Measurements from ENCODE around the gene EPN2.
"Not testable (repeated sequence)": the region's sequence is repeated elsewhere in the genome, so short reads cannot be mapped to it uniquely, and the experiment has no call there.

EPN2 gene

DNA sequence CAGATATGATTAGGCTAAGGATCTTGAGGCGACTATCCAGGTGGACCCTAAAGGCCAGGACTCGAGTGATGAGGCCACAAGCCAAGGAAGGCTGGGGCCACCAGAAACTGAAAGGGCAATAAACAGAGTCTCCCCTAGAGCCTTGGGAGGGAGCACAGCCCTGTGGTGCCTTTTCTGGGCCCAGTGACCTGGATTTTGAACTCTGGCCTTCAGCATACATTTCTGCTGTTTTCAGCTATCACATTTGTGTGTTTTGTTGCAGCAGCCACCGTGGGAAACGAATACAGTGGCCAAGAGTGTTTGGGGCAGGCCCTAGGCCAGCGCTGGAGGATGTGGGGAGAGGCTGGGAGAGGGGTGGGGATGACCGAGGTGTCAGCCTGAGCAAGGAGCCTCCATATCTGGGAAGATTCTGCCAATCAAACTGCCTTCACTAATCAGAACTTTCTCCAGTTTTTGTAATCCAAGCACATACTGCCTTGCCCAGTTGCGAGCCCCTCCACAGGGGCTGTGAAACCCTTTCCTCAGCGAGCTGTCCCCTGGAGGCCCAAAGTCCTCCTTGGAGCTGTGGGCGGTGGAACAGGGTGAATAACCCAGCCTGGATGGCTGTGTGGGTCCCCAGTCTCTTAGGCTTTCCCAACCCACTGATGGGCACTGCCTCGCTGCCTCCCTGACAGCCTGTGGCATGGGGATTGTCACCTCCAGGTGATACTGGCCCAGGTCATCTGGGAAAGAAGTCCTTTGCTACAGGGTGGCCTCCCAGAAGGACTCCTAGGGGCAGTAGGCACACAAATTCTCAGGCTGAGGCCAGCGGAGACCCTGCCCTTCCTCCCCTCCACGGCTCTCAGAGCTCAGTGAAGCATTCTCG lies 108.6 kb downstream of the EPN2 start:
- no peak for DNase-seq (ENCODE audit: low read depth)

DNA sequence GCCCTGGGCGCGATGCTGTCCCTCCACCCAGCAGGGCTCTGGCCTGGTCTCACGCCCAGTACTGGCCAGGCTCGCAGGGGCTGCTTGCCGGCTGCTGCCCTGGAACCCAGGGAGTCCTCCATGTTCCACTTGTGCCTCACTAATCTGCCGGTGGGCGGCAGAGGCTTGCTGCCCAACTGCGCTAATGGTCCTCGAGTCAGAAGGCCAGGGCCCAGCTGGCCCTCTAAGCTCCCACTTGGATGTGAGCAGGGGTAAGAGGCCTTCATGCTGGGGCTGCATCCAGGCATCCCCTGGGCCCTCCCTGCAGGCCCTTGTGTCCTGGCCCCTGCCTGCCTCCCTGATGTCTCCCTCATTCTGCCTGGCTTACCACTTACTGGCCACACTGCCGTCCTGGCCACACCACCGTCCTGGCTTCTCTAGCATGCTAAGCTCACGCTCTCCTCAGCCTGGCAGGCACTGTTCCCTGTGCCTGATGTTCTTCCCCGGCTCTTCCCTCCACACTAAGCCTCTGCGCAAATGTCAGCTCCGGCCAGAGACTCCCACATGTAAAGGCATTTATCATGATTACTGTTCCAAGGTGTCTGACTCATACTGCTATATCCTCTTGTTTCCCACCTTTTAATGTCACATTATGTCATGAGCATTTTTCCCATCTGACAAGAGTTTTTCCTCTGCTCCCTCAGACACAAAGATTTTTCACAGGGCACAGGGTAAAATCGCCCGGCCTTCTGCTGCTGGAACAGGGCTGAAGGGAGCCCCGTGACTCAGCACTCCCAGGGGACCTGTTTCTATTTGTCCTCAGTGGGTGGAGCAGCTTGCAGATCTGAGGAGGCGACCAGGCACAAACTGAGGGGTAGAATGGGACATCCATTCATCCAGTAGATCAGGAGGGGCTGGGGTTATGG lies 109.4 kb downstream of the EPN2 start:
- DNase-seq (ENCODE audit: low read depth), result no peak

DNA sequence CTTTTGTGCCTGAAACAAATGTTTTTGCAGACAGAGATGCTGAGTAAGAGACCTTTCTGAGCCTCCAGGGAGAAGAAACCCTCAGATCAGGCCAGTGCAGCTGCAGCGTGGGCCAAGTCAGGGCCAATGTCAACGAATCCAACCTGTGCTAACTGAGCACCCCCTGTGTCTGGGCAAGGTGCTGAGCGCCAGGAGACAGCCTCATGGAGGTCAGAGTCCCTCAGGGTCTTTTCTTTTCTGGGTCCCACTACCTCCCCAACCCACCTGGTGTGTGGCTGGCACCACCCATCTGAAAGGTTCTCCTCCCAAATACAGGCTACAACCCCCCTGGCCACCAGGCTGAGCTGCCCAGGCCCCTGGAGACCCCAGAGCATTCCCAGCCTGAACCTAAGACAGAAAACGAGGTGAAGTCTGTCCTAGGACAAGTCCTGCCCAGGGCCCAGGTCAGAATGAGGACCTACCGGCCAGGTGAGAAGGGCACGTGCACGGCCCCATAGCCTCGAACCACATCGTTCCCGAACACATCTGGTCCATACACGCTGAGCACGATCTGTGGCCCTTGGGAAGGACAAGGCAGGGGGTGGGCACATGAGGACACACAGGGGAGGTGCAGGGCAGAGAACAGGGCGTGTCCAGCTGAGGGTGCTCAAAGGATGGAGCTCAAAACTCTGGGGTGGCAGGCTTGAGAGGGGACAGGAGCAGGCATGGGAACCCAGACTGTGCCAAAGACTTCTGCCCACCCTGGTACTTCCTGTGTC lies 110.3 kb downstream of the EPN2 start:
- DNase-seq (ENCODE audit: low read depth), result no peak

DNA sequence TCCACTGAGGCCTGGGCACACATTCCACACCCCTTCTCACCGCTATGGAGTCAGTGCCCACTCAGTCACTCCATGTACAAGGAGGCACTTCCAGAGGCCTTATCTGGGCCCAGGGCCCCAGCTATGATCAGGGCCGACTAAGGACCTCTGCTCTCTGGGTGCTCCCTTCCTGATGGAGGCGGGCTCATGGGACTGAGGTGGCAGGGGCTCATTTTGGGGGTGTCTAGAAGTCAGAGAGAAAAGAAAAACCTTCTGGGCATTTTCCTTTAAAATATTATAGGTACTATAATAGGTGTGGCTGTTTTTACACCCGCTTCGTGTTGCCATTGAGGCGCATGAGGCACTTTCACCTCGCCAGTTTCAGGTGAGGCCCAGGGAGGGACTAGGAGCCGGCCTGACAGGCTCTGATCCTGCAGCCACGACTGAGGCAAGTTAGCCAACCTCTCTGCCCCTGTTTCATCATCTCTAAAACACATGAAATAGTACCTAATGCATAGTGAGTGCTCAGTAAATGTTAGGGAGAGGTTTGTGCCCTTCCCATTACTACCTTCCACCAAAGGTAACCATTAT lies 111.0 kb downstream of the EPN2 start:
- DNase-seq (ENCODE audit: low read depth), result no peak

DNA sequence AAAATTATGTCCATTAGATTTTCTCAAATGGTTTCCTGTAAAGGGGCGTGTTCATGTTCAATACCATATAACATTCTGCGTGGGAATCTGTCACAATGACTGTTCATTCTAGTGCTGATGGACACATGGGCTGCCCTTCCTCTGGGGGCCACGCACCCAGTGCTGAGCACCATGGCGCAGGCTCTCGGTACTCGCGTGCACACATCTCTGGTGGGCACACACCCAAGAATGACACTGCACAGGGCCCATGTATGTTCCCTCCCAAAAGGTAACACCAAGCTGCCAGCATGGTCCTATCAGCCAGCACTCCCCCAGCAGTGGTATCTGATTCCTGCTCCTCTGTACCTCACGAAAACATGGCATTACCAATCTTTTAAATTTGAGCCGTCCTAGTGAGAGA lies 111.6 kb downstream of the EPN2 start:
- no peak for DNase-seq (ENCODE audit: low read depth)

DNA sequence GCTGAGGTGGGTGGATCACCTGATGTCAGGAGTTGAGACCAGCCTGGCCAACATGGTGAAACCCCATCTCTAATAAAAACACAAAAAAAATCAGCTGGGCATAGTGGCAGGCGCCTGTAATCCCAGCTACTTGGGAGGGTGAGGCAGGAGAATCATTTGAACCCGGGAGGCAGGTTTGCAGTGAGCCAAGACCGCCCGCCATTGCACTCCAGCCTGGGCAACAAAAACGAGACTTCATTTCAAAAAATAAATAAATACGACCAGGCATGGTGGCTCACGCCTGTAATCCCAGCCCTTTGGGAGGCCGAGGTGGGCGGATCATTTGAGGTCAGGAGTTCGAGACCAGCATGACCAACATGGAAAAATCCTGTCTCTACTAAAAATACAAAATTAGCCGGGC lies 116.2 kb downstream of the EPN2 start:
- DNase-seq (ENCODE audit: low read depth), result not testable (repeated sequence)

DNA sequence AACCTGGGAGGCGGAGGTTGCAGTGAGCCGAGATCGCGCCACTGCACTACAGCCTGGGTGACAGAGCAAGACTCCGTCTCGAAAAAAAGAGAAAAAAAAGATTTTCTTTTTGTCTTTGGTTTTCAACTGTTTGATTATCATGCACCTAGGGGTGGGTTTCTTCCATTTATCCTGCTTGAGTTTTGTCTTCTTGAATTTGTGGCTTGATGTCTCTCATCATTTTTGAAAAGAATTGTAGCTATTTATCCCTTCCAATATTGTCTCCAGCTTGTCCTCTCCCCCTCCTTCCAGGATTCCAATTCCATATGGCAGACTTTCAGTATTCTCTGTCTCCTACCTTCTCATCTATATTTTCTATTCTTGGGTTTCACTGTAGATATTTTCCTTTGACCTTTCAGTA lies 117.6 kb downstream of the EPN2 start:
- DNase-seq (ENCODE audit: low read depth), result no peak

DNA sequence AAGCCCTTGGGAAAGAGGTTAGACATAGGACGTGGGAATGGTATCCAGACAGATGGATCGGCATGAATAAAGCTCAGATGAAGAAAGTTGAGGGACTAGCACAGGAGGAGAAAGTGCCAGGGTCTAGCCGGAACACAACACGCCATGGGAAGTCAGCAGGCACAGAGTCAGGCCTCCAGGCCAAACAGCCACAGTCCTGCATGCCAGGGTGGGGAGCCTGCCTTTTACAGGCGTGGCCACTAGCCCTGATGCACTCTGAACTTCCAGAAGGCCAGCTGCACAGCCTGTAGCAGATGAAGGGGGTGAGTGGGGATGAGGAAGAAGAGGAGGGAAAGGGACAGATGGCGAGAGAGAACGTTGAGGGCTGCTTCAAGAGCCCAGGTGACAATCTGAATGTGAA lies 120.2 kb downstream of the EPN2 start:
- no peak for DNase-seq (ENCODE audit: low read depth)

DNA sequence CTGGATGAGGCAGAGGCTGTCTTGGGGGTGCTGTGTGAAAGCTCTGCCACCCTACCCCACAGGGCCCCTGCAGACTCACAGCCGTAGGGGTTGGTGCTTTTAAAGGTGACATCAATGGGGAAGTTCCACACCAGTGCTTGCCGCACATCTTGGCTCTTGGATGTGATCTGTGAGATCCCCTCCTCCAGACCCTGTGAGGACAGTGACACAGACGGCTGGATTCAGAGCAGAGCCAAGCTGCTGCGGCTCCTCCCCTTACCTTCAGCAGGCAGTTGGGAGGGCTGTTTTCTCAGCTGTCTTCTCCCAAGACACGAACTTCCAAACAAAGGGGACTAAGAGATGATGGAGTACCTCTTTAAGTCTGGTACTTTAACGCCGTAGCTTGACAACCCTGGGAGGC lies 120.6 kb downstream of the EPN2 start:
- no peak for DNase-seq (ENCODE audit: low read depth)

DNA sequence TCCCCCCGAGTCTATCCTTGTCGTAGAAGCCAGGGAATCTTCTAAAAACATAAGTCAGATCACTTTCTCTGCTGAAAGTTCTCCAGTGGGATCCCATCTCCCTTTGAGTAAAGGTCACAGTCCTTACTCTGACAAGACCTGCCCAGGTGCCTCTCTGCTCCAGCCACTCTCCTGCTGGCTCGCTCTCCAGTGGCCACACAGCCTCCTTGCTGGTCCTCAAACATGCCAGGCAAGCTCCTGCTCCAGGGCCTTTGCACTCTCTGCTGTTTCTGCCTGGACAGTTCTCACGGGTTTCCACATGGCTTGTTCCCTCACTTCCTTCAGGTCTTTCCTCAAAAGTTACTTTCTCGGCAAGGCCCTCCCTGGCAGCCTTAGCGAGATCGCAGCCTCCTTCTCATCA lies 122.0 kb downstream of the EPN2 start:
- no peak for DNase-seq (ENCODE audit: low read depth)

DNA sequence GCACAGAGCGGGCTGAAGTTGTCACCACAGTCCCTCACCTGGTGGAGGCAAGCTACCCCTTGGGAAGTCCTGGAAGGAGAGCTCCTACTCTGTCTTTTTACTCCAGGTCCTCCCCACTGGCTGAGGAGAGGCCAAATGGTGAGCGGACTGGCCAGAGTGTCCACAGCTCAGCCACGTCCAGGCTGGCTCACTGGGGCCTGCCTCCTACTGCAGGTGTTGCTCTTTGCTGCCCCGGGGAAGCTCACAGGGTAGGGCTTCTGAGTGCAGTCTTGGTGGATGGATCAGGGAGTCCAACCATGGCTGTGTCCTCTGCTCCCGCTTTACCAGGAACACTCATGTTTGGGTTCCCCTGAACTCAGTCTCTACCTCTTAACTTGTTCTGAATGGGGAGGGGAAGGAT lies 122.7 kb downstream of the EPN2 start:
- DNase-seq (ENCODE audit: low read depth), result no peak

DNA sequence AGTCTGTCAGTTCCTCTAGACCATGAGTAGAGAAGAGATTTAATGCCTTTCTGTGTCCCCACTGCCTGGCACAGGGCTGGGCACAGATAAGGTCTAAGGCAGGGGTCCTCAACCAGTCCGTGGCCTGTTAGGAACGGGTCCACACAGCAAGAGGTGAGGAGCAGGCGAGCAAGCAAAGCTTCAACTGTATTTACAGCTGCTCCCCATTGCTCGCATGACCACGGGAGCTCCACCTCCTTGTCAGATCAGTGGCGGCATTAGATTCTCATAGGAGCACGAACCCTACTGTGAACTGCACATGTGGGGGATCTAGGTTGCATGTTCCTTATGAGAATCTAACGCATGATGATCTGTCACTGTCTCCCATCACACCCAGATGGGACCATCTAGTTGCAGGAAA lies 123.6 kb downstream of the EPN2 start:
- DNase-seq (ENCODE audit: low read depth), result no peak

DNA sequence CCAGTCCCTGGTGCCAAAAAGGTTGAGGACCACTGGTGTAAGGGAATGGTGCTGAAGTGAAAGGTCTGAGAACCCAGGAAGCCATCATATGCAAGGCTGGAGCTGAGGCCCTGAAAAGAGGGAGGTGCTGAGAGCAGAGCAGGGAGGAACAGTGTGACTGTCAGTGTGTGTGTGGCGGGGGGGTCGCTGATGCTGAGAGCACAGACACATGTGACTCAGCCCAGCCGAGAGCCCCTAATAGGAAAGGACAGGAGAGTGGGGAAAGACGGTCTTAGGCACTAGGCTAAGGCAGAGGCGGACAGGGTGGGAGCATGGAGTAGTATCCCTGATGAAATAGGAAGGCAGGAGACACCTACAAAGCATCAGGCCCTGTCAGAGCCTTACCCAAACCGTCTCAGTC lies 124.2 kb downstream of the EPN2 start:
- no peak for DNase-seq (ENCODE audit: low read depth)

DNA sequence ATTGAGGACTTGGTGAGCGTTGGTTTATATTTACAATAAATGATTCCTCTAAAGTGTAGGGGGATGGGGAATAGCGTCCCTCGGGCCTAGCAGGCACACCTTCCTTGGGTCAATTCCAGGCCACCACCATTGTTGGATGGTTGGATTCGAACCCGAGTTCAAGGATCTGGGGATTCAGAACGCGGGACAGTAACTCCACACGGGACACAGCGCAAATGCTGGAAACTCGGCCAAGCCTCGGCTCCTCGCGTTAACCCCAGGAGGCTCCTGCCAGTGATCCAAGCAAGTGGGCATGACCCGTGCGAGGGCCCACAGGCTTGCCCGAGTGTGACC lies 124.7 kb downstream of the EPN2 start:
- no peak for DNase-seq (ENCODE audit: low read depth)

DNA sequence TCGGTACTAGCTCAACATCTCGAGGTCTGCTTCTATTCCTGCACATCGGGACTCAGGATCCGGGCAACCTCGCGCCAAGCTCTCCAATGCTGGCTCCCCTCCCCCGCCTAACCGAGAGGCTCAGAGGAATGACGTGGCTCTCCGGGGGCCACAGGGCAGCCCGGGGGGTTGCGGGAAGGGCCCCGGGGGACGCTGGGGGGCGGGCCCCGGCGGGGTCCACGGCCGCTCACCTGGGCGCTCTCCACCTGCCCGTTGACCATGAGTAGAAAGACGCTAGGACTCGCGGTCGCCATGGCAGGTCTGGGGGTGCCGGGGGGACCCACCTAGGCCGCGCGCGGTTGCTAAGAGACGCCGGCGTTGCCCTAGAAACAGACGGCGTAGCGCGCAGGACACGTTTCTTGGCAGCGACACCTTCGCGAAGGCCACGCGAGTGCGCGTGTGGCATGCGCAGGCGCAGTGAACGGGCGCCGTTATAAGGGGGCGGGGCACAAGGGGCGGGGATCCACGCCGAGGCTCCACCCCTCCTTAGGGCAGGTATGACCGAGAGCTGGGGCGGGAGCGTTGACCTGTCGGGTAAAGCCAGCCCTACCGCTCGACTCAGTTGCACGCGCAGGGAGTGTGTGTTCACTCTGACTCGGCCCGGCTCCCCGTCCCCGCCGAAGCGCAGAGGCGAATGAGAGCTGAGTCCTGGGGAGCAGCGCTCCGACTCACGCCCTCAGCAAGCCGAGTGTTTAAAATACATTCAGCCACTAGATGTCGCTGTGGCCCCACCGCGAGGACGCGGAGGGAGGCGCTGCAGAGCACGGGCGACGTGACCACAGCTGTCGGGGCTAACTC lies 125.3 kb downstream of the EPN2 start, which contains the start of gene B9D1:
TSS of gene B9D1 (minus strand) at position 447 of the 837 bp plus-strand sequence. CDS start at position 293, 154 bp downstream.
- peak; percentile 93 for DNase-seq (ENCODE audit: low read depth)

DNA sequence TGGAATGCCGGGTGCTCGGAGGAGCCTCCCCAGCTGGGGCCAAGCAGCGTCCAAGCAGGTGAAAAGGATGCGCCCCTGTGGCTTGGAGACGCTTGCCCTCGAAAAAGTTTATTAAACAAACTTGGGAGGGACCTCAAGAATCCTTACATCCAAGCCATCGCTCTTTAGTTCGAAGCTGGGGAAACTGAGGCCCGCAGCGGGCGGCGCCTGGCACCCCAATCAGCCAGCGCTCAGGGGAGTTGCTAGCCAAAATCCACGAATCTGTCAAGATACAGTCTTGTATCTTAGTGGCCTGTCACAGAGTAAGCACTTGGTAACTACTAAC lies 125.9 kb downstream of the EPN2 start:
- no peak for DNase-seq (ENCODE audit: low read depth)

DNA sequence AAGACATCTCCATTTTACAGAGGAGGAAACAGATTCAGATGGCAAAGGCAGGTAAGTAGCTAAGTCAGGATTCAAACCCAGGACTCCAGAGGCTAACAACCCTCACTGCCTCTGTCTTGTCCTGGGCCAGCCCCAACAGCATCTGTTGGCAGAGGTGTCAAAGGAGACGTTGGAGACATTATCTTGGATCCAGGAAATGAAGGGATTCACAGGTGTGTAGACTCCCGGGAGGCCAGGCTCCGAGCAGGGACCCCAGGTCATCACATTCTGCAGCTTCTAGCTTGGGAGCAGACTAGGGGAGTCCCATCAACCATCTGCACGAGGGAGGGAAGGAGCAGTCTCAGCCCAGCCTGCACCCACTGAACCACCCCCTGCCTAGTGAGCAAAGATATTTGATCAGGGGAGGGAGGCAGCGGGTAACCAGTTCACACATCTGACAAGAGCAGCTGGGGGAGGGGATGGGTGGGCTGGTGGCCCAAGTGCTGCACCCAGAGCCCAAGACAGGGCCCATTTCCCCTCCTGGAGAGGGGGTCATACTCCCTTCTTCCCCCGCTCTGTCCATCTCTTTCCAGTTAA lies 126.4 kb downstream of the EPN2 start:
- DNase-seq (ENCODE audit: low read depth), result no peak

DNA sequence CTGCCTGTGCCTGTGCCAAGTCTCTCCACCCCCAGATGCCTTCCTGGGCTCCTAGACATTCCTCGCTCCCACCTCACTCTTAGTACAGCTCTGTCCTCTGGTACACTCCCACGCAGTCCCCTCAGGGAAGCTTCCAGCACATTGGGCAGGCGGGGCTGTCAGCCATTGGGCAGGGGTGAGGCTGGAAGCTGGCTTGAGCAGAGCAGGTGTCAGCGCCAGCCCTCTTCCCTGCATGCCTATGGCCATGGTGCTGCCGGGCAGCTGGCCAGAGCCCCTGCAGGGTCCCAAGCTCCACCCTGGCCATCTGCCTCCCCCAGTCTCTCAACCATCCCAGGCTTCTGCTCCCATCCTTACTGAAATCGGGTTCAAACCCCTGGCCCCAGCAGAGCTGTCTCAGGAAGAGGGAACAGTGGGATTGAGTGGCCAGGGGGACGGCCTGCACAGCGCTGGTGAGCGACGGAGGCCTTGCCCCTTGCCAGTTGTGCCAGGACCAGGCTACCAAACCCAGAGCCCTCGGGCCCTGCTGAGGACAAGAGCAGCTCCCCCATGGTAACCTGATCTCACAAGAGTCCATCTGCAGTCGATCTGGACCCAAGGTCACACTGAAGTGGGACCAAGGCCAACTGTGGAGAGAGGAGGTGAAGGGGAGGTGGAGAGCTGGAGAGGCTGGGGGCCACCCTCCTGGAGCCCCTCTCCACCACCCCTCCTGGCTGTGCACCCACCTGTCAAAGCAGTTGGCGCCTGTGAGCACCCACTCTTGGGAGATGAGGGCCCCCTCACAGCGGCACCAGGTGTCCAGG lies 127.7 kb downstream of the EPN2 start:
- no peak for DNase-seq (ENCODE audit: low read depth)

DNA sequence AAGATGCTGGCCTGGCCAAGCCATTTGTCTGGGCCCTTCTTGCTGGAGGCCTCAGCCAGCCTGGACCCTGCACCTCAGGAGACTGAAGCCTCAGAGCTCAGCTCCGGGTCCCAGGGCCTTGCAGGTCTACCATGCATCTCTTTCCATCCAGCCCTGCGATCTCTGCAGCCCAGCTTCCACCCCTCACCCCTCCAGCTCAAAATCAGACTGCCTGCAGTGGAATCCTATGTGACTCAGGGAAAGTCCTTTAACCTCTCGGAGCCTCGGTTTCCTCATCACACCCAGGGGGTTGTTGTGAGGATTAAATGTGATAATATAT lies 128.3 kb downstream of the EPN2 start:
- DNase-seq (ENCODE audit: low read depth), result no peak

Data from activated T-helper 1 cell treated with Interleukin-2 at 50 U/mL for 16 hours (primary cell).